GM12874 (cell line): ENCODE data around the gene PPCS.

Experiments
- TF ChIP-seq, protein P1 (sequence below): IDR thresholded peaks from 2 replicates; pipeline ENCODE4 v1.5.1; 2011; ENCODE audit warnings: low read depth, mild to moderate bottlenecking, control low read depth, low read length, moderate library complexity; ENCODE audit not compliant: insufficient read depth

Gene PPCS

DNA sequence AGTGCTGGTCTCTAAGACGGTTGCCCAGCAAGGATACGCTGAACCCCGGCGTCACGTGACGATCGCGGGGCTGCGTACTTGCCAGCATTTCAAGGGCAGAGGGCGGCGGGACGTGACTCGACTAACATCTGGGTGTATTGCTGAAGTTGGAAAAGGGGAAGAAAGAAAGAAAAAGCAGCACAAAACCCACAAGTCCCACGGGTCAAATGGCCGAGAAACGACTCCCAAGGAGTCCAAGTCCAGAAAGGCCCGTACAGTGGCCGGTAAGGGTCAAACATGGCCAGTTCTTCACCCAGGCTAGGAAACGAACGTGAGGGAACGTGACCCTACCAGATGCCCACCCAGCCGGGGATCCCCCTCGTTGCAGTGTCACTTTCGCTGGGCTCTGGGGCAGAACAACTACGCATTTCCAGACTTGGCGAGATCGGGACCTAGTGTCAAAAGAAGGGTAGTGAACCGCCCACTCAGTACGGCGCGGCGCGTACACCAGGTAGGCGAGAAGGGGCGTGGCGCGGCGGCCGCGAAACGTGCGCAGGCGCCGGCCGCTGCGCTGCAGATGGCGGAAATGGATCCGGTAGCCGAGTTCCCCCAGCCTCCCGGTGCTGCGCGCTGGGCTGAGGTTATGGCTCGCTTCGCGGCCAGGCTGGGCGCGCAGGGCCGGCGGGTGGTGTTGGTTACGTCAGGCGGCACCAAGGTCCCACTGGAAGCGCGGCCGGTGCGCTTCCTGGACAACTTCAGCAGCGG is at the start of gene PPCS, which contains the start of gene ZMYND12:
Gene PPCS (plus strand): TSS at position 534 of the 744 bp plus-strand sequence. CDS start 23 bp downstream, at position 557.
Gene ZMYND12 (minus strand): TSS at position 13 of the 744 bp plus-strand sequence. CDS start 25 bp downstream, outside the sequence.
- TF ChIP-seq, protein P1, sequence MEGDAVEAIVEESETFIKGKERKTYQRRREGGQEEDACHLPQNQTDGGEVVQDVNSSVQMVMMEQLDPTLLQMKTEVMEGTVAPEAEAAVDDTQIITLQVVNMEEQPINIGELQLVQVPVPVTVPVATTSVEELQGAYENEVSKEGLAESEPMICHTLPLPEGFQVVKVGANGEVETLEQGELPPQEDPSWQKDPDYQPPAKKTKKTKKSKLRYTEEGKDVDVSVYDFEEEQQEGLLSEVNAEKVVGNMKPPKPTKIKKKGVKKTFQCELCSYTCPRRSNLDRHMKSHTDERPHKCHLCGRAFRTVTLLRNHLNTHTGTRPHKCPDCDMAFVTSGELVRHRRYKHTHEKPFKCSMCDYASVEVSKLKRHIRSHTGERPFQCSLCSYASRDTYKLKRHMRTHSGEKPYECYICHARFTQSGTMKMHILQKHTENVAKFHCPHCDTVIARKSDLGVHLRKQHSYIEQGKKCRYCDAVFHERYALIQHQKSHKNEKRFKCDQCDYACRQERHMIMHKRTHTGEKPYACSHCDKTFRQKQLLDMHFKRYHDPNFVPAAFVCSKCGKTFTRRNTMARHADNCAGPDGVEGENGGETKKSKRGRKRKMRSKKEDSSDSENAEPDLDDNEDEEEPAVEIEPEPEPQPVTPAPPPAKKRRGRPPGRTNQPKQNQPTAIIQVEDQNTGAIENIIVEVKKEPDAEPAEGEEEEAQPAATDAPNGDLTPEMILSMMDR = peak; percentile 12; the same call in 1 of the 2 replicates

DNA sequence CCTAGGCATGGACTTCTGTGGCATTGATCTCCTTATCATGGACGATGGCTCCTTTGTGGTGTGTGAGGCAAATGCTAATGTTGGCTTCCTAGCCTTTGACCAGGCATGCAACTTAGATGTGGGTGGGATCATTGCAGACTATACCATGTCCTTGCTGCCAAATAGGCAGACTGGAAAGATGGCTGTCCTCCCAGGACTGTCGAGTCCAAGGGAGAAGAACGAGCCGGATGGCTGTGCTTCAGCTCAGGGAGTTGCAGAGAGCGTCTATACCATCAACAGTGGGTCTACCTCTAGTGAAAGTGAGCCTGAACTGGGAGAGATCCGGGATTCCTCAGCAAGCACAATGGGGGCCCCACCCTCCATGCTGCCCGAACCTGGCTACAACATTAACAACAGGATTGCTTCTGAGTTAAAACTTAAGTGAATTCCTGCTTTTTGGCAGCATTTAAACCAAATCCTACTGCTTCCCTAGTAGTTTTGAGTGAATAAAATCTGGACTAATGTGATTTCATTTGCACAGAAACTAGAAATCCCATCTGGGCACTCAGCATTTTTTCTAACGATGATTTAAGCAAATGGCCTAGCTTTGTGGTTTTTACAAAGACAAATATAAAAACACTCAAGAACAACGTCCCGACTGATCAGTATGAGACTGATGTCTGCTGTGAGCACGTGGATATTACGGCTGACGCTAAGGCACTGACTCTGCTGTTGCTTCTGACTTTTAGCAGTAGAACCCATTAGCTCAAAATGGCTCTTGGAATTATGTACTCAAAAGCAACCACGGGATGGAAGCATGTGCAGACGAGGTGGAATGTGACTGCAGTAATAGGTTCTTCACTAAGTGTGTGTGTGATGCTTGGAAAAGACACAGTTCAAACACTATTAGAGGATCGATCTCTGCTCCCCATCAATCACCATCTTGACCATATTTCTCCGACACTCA is 41.5 kb upstream of the PPCS start:
- TF ChIP-seq, protein P1 = no peak

DNA sequence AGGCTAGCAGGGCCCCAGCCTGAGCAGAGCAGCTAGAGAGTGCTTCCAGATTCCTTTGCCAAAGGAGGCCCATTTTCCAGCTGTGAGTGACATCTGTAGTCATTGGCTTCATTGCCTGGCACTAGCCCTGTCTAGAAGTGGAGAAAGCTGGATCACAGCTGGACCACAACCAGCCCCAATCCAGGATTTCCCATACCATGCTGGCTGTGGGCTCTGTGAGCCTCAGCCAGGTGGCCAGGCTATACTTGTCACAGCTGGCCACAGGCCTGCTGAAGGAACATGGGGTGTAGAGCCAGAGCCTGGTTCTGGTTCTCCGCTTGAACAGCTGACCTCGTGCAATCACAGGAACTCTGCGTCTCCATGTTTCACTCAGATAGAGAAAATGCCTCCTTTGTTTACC is 39.2 kb upstream of the PPCS start:
- TF ChIP-seq, protein P1 = no peak

DNA sequence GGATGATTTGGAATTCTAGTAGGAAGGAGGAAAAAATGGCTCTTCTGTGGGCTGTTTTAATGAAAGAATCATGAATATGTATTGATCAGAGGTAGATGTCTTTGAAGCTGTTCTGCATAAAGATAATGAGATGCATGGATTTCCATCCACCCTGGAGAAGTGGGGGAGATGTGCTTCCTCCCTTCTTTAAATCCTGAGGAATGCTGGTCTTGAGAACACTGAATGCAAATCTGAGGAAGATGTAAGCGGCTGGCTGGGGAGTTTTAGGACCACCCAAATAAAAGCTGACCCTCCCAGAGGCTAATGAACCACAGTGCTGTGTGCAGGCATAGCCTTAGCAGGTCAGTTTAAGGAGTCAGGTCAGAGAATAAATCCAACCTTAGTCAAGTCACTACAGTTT is 37.8 kb upstream of the PPCS start:
- TF ChIP-seq, protein P1 = no peak

DNA sequence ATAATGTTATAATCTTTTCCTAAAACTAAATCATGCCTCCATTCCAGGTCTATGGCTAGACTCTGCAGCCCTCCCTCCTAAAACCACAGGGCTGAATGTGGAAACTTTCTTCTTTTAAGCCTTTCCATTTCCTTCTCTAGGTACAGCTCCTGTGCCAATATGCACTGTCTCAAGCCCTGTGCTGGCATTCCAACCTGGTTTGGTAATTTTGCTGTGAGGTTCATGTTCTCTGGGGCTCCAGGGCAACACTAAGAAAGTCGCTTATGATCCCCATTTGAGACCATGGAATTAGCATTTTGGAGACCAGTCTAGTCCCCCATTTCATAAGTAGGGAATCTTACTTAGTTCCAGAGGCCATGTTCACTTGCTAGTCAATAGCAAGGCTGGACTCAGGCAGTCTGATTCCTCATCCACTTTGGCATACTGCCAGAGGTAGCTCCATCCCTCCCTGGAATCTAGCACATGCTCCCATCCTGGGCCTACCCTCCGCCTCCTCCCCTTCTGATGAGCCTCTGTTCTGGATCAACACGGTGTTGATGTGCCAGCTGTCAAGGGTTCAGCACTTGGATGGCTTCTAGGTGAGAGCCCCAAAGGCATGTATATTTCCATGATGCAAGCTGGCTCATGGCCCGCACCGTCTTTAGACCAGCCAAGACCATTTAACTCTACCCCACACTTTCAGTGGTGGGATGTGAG is 37.1 kb upstream of the PPCS start:
- TF ChIP-seq, protein P1 = no peak

DNA sequence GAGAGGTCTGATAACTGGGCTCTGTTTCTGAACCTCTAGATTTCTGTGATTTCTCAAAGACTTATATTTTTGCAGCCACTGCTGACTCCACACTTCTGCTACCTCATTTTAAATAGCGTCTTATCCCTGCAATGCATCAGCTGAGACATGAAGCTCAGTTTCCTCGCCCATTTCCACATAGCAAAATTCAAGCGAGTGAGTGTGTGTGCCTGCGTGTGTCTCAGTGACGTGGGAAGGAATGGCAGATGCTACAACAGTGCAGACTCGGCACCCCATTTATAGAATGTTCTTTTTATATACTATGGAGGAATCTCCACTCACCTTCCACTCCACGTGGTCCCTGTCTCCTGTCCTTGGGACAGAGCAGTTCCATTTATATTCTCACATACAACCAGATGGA is 36.2 kb upstream of the PPCS start:
- TF ChIP-seq, protein P1 = no peak
